Hematopoietic multipotent progenitor cell treated with erythropoietin and hydrocortisone succinate and interleukin-3 and kit ligand, for 6 days (in vitro differentiated cells): ENCODE data around the gene GPR27.
A peak's percentile ranks its signal among the peaks of the same experiment; 100 is the strongest.

Source experiments
- DNase-seq: peaks from one replicate; pipeline ENCODE4 v3.0.0-alpha.2; 2015

Gene GPR27

DNA sequence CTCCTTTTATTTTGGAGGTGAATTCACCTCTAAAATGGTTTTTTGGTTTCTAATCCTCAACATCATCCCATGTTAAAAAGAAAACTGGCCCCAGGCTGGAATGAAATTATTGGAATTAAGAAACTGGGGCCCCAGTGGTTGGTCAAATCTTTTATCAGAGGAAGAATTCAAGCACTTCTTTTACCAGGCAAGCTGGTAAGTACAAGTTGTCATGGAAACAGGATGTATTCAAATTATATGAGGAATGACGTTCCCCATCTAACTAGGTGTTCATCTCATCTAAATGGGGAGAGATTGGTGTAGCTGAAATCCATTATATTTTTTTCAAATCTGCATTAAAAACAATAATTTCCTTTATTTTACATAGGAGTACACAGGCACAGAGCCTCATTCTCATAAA, 18.8 kb upstream of the GPR27 start:
- no peak for DNase-seq

DNA sequence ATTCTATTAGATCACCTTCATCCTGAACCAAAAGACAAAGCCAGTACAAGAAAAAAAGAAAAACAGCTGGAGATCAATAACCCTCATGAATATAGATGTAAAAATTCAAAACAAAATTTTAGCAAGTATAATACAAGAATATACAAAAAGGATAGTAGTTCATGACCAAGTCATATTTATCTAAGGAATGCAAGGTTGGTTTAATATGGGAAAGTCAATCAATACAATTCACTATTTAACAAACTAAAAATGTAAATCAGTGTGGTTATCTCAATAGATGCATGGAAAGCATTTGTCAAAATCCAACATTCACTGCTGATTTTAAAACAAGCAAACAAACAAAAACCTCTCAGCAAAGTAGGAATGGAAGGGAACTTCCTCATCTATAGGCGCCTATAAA, 11.0 kb upstream of the GPR27 start:
- no peak for DNase-seq

DNA sequence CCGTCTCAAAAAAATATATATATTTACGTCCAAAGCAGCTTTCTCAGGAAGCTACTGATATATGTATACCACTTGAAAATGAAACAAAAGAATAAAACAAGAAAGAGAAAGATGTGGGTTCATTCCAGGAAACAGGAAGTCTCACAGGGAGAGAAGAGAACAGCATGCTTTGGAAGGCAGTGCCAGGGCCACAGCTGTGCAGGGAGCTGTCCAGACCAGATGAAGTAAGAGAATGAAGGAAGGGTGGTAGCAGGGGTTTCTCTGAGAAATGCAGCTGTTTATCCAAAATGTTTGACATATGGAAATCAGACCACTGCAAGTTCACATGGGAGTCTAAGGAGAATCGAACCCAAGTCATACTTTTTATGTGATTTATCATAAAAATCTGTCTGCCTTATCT, 8.9 kb upstream of the GPR27 start:
- DNase-seq, result no peak

DNA sequence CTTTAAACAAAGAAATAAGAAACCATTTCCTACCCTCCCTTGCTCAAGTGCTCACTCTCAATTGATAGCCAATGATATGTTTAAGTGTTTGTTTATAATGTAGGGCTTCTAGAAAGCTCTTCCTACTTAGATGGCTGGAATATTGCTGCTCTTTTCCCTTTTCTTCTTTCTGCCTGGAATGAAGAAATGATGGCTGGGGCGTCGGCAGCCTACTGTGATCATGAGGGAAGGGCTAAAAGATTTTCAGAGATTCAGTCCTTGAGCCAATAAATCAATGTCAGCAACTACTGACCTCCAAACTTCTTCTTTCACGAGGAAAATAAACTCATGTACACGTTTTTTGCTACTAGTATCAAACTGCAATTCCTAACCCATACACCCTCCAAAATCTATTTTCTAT, 2.1 kb upstream of the GPR27 start:
- no peak for DNase-seq

DNA sequence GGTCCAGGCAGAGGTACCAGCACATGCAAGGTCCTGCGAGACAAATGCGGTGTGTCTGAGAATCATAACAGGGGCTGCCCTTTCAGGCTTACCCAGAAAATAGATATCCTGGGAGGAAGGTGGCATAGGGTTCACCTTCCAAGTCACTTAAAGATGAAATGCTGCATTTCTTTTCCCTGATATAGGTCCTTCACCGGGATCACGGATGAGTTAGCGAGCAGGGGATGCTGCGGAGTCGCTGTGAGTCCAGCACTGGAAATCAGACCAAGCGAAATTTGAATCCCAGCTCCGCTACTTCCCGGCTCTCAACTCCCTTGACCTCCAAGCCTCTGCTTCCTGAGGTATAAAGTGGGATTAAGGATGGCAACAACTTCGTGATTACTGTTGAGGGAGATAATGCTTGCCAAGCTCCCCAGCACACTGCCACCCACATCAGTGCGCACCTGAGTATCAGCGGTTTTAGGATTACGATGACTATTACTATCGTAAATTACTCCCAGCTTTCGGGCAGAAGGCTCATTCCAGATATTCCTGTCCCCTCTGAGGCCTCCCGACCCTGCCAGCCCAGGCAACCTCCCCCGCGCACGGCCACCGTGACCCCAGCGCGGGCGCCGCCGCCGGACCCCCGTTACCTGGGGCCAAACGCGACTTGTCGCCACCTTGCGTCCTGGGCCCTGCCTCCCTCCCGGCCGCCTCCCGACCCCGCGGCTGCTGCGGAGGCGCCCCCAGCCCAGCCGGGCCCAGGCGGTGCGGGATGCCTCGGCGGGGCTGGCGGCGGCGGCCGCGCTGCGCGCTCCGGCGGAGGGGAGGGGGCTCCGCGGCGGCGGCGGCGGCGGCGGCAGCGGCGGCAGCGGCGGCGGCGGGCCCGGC, 589 bp upstream of the GPR27 start:
- DNase-seq, result no peak

DNA sequence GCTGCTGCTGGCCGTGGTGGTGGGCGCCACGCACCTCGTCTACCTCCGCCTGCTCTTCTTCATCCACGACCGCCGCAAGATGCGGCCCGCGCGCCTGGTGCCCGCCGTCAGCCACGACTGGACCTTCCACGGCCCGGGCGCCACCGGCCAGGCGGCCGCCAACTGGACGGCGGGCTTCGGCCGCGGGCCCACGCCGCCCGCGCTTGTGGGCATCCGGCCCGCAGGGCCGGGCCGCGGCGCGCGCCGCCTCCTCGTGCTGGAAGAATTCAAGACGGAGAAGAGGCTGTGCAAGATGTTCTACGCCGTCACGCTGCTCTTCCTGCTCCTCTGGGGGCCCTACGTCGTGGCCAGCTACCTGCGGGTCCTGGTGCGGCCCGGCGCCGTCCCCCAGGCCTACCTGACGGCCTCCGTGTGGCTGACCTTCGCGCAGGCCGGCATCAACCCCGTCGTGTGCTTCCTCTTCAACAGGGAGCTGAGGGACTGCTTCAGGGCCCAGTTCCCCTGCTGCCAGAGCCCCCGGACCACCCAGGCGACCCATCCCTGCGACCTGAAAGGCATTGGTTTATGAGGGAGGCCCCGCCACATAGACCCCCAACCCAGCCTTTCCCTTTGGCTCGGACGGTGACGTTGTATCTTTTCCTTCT, 1.1 kb downstream of the GPR27 start:
- DNase-seq, result no peak

DNA sequence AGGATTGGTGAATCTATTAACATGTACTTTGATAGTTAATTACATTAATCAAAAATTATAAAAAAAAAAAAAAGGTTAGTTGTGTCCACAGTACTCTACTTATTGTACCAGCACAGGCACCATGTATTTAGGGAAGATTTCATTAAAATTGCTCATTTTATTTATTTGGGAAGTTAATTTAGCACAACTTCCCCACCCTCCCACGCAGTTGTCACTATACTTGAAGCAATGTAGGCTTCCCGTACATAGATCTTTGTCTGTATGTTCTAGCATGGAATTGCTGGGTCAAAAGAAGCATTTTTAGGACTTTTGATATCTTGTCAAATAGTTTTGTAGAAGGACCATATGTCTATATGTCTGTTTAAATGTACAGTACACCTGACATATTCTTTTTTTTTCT, 4.4 kb downstream of the GPR27 start:
- no peak for DNase-seq

DNA sequence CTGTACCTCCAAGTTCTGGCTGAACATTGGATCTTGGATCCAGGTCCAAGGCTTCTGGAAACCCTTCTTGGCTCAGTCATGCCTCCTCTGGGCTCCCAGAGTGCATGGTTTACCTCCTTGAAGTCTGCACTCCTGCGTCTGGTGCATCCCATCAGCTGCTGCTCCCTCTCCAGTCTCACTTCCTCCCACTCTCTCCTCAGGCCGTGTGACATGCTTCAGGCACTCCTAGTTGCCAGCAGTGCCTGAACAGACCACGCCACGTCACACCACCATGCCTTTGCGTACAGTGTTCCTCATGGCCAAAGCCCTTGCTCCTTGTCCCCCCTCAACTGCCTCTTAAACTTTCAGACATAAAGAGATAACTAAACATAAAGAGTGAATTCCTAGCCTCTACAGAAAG, 5.7 kb downstream of the GPR27 start:
- DNase-seq, result no peak

DNA sequence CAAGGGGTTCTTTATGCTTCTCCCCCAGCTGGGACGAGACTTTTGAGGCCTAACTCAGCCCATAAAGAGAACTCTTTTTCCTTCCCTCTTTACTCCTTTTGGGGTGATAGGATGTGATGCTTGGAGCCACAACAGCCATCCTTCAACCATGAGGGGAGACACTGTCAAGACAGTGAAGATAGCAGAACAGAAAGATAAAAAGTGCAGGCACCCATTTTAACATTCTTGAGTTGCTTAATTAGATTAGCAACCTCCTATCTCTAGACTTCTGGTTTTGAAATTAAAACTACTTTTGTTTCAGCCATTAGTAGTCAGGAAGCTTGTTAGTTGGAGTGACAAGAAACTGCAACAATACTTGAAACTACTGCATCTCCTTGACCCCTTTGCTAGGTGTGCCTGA, 6.5 kb downstream of the GPR27 start:
- DNase-seq, result no peak

DNA sequence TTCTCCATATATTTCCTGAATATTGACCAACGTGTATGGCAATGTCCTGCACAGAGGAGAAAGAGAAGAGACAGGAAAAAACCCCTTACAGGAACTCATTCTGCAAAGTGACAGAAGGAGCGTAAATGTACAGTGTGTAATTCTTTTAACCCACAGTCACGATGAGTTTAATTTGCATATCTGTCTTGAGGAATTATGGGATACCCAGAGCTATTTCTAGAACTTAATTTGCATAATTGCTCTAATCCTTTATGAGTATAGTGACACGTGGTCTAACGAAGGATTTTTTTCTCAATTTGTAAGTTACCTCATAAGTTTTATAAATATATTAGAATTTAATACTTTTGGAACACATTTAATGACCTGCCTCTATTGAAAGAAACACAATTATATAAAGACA, 9.8 kb downstream of the GPR27 start:
- no peak for DNase-seq

DNA sequence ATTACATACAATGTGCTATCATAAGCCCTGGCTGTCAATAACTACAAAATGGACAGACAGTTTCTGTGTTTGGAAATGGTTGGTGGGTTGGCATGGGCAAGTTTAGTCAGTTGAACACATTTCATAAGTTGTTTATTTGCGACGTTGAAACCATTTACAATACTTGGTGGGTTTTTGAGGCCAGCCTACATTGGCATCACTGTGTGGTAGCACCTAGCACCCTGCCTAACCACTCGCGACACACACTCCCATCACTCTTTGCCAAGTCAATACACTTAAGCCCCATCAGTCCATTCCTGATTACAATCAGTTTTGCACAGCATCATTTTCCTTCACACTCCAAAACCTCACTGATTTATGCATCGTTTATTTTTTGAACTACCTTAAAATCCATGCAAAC, 17.5 kb downstream of the GPR27 start:
- DNase-seq, result no peak

DNA sequence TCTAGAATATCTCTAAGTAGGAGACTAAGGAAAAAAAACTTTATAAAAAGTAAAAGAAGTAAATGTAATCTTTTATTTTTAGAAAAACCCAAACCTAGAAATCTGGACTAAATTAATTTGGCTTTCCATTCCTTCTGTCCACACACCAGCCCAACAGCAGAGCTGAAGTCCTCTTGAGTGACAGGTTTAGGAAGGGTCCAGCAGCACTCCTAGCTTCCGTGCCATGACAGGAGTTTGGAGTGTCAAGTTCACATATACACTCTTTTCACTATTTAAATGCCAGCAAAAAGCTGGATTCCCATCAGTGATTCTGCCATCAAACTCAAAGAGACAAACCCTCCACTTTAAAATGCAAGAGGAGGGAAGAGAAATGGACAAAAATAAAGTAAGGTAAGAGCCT, 18.2 kb downstream of the GPR27 start:
- DNase-seq, result no peak

DNA sequence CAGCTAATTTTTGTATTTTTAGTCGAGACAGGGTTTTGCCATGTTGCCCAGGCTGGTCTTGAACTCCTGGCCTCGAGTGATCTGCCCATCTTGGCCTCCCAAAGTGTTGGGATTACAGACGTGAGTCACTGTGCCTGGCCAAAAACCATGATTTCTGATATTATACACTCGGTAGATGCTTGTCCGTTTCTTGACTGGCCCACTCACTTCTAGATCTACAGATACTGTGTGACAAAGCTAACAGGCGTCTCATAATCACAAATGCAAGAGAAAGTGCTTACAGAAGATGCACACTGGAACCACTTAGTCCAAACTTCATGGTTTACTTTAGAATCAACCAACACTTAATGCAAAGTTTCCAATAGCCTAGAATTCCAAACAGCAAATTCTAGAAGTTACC, 22.9 kb downstream of the GPR27 start:
- peak; percentile 42 for DNase-seq

DNA sequence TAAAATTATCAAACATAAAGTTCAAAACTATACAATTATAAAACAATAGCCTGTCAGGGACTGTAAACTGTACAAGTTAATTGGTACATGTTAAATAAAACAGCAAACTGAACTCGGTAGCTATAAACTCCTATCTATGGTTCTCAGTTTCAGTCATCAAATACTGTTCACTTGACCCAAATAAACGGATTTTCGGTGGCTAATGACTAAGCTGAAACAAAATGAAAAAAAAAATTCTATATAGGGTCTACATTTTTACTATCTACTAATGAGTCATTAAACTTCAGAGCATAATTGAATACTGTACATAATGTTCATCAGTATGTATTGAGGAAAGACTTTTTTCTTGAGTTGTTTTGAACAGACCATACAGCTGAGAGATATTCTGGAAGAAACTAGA, 24.7 kb downstream of the GPR27 start:
- DNase-seq, result no peak

DNA sequence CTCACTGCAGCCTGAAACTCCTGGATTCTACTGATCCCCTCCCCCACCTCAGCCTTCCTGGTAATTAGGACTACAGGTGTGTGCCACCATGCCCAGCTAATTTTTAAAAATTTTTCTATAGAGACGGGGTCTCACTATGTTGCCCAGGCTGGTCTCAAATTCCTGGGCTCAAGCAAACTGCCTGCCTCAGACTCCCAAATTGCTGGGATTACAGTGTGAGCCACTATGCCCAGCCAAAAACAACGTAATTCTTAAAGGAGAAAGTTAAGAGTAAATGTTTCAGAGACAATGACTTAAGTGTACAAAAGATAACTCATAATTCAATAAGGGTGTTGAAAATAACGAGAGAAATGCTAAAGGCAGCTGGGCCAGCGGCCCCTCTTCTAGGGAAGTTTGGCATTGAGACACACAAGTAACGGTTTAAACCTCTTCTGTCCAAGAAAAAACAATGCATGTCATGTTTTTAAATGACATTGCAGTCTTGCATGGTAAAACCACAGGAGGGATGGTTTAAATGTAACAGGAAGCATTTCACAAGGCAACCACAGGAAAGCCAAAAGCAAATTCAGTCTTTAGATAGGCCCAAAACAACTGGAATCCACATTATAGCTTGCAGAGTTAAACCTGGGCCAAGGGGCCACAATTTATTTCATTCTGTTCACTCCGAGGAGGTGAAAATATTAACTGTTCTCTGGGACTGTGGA, 26.2 kb downstream of the GPR27 start:
- DNase-seq, result peak; percentile 83

DNA sequence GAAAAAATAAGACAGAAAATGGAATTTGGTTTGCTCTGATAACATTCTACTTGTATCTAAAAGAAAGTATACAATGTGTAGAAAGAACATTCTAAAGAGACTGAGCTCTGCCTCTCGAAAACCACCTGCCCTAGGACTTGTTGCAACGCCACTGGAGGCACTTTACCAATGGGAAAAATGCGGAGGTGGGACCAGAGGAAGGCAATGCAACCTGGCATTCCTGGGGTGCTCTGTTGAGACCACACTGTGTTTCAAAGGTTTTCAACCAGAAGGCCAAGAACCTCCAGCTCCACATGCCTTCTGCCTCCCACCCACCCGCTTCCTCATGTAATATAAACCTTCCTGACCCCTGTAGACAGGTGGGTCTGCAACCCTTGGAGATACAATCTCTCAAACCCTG, 26.8 kb downstream of the GPR27 start:
- no peak for DNase-seq

DNA sequence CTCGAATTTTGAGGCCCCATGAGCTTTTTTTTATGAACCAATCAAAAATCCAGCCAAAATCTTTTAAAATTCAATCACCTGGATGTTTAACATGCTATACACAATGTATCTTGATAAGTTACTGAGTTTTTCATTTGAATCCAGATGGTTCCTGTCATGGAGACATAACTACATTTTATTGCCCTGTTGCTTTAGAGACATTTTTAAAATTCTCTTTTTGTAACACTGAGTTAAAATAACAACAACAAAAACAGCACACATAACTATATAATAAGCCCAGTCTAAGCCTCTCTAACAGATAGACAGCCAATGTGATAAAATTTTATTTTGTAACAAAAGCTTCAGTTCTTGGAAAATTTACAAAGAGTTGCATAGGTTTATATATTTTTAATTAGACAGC, 29.5 kb downstream of the GPR27 start:
- DNase-seq, result no peak

DNA sequence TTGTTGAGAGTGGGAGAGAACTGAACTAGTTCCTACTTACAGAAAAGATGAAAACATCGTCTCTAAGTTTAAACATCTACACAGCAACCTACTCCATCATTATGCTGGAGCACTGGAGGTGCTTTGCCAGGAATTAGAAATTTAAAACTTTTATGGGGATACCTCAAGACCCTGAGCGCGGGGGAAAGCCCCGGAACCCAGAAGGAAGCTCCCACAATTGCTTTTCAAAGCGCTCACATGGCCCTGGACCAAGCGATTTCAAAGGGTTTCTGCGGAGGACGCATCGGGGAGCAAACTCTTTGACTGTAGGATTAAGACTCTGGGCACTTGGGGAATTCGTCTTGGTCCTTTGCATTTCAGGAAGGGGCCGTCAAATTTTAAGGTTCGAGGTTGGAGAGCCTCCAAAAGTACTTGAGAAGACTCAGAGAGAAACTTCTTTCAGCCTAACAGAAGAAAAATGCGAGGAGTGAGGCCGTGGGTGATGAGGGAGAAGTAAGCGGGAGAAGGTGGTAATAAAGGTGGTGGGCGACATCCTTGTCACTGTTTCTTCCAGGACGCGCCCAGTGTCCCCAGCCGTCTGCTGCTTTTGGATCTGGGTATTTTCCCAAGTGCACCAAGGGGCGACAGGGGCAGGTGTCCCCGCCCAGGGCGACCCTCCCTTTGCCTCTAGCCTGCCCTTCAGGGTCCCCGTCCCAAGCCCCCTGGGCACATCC, 30.7 kb downstream of the GPR27 start:
- peak; percentile 25 for DNase-seq

DNA sequence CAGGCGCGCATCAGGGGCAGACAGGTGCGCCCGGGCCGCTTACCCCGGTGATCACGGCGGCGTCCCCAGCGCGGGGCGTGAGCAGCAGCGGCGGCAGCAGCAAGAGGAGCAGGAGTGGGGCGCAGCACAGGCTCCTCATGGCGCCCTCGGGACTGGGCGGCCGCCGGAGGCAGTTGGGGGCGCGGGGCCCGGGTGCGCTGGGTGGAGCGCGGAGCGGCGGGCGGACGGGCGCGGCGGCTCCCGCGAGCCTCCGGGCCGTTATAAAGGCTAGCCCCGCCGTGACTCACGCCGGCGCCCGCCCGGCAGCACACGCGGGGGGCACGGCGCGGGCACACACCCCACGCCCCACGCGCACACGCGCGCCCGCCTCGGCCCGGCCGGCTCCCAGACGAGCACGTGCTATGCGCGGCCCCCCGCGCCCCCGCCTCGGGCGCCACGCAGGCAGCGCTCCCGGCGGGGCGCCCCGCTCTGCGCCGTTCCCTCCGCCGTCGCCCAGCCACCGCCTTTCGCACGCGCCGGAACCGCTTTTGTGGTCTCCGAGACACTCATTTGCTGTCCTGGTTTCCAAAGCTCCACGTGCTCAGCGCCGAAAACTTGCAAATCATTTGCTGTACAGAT, 31.4 kb downstream of the GPR27 start, which contains the start of gene PROK2:
TSS of gene PROK2 (minus strand) at position 235 of the 618 bp plus-strand sequence. CDS start at position 139, 96 bp downstream.
- peak; percentile 61 for DNase-seq

DNA sequence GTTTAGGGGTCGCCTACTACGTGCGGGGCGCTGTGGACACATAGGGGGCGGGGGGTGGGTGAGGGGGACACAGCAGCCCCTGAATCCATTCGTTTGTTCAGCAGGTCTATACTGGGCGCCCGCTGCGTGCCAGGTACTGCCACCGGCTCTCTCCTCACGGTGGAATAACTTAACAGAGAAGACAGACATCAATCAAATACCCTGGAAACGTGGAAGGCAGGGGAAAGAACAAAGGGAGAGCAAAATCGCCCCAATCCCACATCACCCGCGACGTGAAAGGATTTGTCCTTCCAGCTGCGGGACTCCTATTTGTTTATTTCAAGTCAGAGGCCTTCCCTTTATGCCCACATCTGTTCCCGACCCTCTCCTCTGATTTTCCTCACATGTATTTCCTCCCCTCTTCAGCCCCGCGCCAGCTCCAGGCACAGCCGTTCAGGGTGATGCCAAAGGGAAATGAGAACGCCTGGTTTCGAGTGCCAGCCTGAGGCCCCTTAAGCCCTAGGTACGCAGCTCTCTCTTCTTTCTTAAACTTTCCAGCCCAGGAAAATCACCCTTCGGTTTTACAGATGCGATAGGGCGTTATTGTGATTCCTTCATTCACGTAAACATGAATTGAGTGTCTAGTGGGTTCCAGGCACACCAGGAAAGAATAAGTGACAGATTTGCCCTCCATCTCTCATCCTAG, 32.0 kb downstream of the GPR27 start:
- no peak for DNase-seq

DNA sequence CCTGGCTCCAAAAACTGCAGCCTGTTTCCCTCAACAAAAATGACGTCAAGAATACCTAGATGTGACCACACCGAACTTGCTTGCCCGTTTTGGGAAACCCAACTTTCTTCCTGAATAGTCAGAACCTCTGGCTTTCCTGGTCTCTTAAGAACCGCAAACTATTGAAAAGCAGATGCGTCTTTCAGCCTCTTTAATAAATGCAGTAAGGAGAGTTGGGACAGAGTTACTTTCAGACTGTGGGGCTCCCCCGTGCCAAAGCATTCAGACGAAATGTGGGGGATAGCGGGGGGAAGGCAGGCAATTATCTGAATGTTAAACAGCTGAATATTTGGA, 32.5 kb downstream of the GPR27 start:
- no peak for DNase-seq

DNA sequence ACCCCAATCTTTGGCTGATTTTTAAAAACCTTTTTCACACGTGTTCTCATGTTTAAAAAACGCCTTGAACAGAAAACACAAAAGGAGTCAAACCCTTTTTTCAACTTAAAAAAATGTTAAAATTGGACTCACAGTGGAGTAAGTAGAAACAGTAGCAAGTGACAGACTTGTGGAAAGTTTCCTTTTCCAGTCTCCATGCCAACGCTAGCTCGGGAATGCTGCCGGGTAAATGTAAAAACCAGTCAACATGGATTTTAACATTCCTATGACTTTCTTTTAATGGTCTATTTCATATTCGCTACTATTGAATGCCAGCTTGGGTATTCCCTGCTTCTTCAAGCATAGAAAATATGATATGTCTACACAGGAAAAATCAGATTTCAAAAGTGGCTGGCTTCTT, 32.9 kb downstream of the GPR27 start:
- DNase-seq, result no peak
